Chondrocyte (in vitro differentiated cells): ENCODE measurements around the gene AGO3. TPM values are rescaled to one million over a fixed set of nuclear protein-coding genes. Genes with fewer than 3 reads are reported as not detected.

Source experiments
- DNase-seq: peaks from one replicate; pipeline ENCODE4 v3.0.0; 2021; ENCODE audit warnings: mixed read lengths, low spot score
- H3K27ac Mint-ChIP-seq: one replicate; pipeline ENCODE4 v1.8.0; 2021; ENCODE audit warnings: mild to moderate bottlenecking, moderate library complexity, mixed read lengths; ENCODE audit not compliant: unreplicated experiment
- H3K27me3 Mint-ChIP-seq: 2 replicates; pipeline ENCODE4 v1.8.0; 2021; ENCODE audit warnings: low read depth, mixed read lengths
- H3K36me3 Mint-ChIP-seq: 2 replicates; pipeline ENCODE4 v1.8.0; 2021; ENCODE audit warnings: low read depth, mixed read lengths
- H3K4me1 Mint-ChIP-seq: 2 replicates; pipeline ENCODE4 v1.8.0; 2021; ENCODE audit warnings: low read depth, mild to moderate bottlenecking, mixed read lengths
- H3K4me3 Mint-ChIP-seq: one replicate; pipeline ENCODE4 v1.8.0; 2021; ENCODE audit warnings: mild to moderate bottlenecking, moderate library complexity, mixed read lengths; ENCODE audit not compliant: unreplicated experiment
- H3K9me3 Mint-ChIP-seq: 2 replicates; pipeline ENCODE4 v1.8.0; 2021; ENCODE audit warnings: low read depth, mixed read lengths
- total RNA-seq: library from RNA; stranded (reverse); gene quantifications from 3 replicates; pipeline ENCODE4 v1.2.1, GENCODE V29; 2021
- TF ChIP-seq, protein P1 (sequence below): fragments of 200-600 bp; sonication (generic); IDR thresholded peaks from 2 replicates; pipeline ENCODE4 v1.5.0; 2021; ENCODE audit warnings: antibody characterized with exemption, mild to moderate bottlenecking, moderate library complexity

AGO3 gene
- total RNA-seq, 1 donor from 2014 or later: 26.1 TPM

DNA sequence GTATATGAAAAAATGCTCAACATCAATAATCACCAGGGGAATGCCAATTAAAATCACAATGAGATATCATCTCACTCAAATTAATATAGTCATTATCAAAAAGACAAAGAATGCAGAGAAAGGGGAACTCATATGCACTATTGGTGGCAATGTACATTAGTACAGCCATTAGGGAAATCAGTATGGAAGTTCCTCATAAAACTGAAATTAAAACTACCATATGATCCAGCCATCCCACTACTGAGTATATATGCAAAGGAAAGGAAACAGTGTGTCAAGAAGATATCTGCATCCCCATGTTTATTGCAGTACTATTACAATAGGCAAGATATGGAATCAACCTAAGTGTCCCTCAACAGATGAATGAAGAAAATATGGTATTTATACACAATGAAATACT lies 120.9 kb downstream of the AGO3 start:
- no peaks in the 10 kb centered on the region for H3K27me3 Mint-ChIP-seq
- H3K4me3 Mint-ChIP-seq: no peak overlapping the region
- DNase-seq: no peak
- H3K27ac Mint-ChIP-seq: no peak overlapping the region
- TF ChIP-seq, protein P1, sequence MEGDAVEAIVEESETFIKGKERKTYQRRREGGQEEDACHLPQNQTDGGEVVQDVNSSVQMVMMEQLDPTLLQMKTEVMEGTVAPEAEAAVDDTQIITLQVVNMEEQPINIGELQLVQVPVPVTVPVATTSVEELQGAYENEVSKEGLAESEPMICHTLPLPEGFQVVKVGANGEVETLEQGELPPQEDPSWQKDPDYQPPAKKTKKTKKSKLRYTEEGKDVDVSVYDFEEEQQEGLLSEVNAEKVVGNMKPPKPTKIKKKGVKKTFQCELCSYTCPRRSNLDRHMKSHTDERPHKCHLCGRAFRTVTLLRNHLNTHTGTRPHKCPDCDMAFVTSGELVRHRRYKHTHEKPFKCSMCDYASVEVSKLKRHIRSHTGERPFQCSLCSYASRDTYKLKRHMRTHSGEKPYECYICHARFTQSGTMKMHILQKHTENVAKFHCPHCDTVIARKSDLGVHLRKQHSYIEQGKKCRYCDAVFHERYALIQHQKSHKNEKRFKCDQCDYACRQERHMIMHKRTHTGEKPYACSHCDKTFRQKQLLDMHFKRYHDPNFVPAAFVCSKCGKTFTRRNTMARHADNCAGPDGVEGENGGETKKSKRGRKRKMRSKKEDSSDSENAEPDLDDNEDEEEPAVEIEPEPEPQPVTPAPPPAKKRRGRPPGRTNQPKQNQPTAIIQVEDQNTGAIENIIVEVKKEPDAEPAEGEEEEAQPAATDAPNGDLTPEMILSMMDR: no peak
- no peaks in the 10 kb centered on the region for H3K9me3 Mint-ChIP-seq
- peaks cover 28% of the 10 kb centered on the region for H3K36me3 Mint-ChIP-seq
- H3K4me1 Mint-ChIP-seq: no peaks in the 10 kb centered on the region

DNA sequence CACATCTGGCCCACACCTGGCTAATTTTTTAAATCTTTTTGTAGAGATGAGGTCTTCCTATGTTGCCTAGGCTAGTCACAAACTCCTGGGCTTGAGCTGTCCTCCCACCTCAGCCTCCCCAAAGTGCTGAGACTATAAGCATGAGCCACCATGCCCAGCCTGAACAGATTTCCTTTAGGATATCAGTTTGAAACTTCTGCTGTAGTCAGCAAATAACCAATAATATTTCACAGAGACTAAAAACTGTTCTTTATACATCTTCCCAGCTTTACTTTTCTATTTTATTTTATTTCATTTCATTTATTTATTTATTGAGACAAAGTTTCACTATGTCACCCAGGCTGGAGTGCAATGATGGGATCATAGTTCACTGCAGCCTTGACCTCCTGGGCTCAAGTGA lies 123.1 kb downstream of the AGO3 start:
- H3K36me3 Mint-ChIP-seq: peaks cover 13% of the 10 kb centered on the region

GRCh38 chr1:36055706-36056105 lies 124.8 kb downstream of the AGO3 start:
- Mint-ChIP-seq H3K9me3 (no peaks in the 10 kb centered on the region), H3K27ac (no peak overlapping the region), H3K36me3 (peaks cover 9% of the 10 kb centered on the region), H3K4me3 (no peak overlapping the region), H3K4me1 (no peaks in the 10 kb centered on the region), H3K27me3 (no peaks in the 10 kb centered on the region)
- TF ChIP-seq, protein P1: no peak
- no peak for DNase-seq

More for the DNA sequence above, 123.1 kb downstream of the AGO3 start:
- H3K9me3 Mint-ChIP-seq: no peaks in the 10 kb centered on the region
- TF ChIP-seq, protein P1: no peak
- no peak overlapping the region for H3K4me3 Mint-ChIP-seq
- H3K27me3 Mint-ChIP-seq: no peaks in the 10 kb centered on the region
- no peaks in the 10 kb centered on the region for H3K4me1 Mint-ChIP-seq
- no peak overlapping the region for H3K27ac Mint-ChIP-seq
- DNase-seq: no peak

GRCh38 chr1:36062315-36062714 lies 131.4 kb downstream of the AGO3 start:
- no peaks in the 10 kb centered on the region for H3K9me3 Mint-ChIP-seq
- no peak overlapping the region for H3K4me3 Mint-ChIP-seq
- H3K36me3 Mint-ChIP-seq: no peaks in the 10 kb centered on the region
- H3K27me3 Mint-ChIP-seq: no peaks in the 10 kb centered on the region
- no peaks in the 10 kb centered on the region for H3K4me1 Mint-ChIP-seq
- H3K27ac Mint-ChIP-seq: no peak overlapping the region
- DNase-seq: no peak
- TF ChIP-seq, protein P1: no peak

- no peaks in the 10 kb centered on the region for H3K4me1 Mint-ChIP-seq
- TF ChIP-seq, protein P1: no peak
- H3K36me3 Mint-ChIP-seq: peaks cover 1% of the 10 kb centered on the region
- no peaks in the 10 kb centered on the region for H3K27me3 Mint-ChIP-seq
- no peak overlapping the region for H3K4me3 Mint-ChIP-seq
- H3K9me3 Mint-ChIP-seq: no peaks in the 10 kb centered on the region
- DNase-seq: no peak
- H3K27ac Mint-ChIP-seq: no peak overlapping the region
Observed at GRCh38 chr1:36067871-36068270, 137.0 kb downstream of the AGO3 start.
